ENCODE results near the gene GADD45G. TPM values are rescaled to one million over a fixed set of nuclear protein-coding genes. Genes with fewer than 3 reads are reported as not detected.

The GADD45G gene
- total RNA-seq, 2 donors from 2014 or later: 30.3 to 54.2 TPM

GRCh38 chr9:89642789-89643188 is 38.0 kb downstream of the GADD45G start:
- Histone ChIP-seq H3K9me3 (no peaks in the 10 kb centered on the region), H3K4me1 (no peaks in the 10 kb centered on the region), H3K36me3 (replicated peaks in 1 of 2; ENCODE audit: insufficient read depth in 1 of 2, low read depth in 2 of 2) (no peaks in the 10 kb centered on the region), H3K27ac (no peak overlapping the region), H3K27me3 (no peaks in the 10 kb centered on the region), H3K4me3 (no peak overlapping the region)
- no peak for ATAC-seq
- intact Hi-C loops (cut with DNase I): no loop called here
- TF ChIP-seq CTCF (IDR thresholded peaks at IDR 0.05) (no peak), POLR2A (IDR thresholded peaks at IDR 0.05) (no peak)
- 94% methylated on average over 6 of the region's 6 CpGs for WGBS, 2 donors
- DNase-seq: no peak

GRCh38 chr9:89646189-89646939 is 41.6 kb downstream of the GADD45G start:
- intact Hi-C loops (cut with DNase I): no loop called here
- Histone ChIP-seq H3K27ac (no peak overlapping the region), H3K4me1 (peaks cover 5% of the 10 kb centered on the region), H3K27me3 (no peaks in the 10 kb centered on the region), H3K36me3 (replicated peaks in 1 of 2; ENCODE audit: insufficient read depth in 1 of 2, low read depth in 2 of 2) (no peaks in the 10 kb centered on the region), H3K4me3 (no peak overlapping the region), H3K9me3 (no peaks in the 10 kb centered on the region)
- DNase-seq: no peak
- TF ChIP-seq POLR2A (IDR thresholded peaks at IDR 0.05) (no peak), CTCF (IDR thresholded peaks at IDR 0.05) (no peak)
- 94 to 97% methylated on average over 8 of the region's 8 CpGs for WGBS, 2 donors
- no peak for ATAC-seq

GRCh38 chr9:89647366-89648128 is 42.7 kb downstream of the GADD45G start:
- H3K36me3 ChIP-seq (replicated peaks in 1 of 2; ENCODE audit: insufficient read depth in 1 of 2, low read depth in 2 of 2): no peaks in the 10 kb centered on the region
- 72 to 79% methylated on average over 14 to 15 of the region's 15 CpGs for WGBS, 2 donors
- no peaks in the 10 kb centered on the region for H3K27me3 ChIP-seq
- ATAC-seq: no peak
- no peak overlapping the region for H3K4me3 ChIP-seq
- no peaks in the 10 kb centered on the region for H3K9me3 ChIP-seq
- no peak for DNase-seq
- intact Hi-C loops (cut with DNase I): no loop called here
- TF ChIP-seq POLR2A (IDR thresholded peaks at IDR 0.05): no peak
- TF ChIP-seq CTCF (IDR thresholded peaks at IDR 0.05): no peak
- H3K4me1 ChIP-seq: peaks cover 5% of the 10 kb centered on the region
- H3K27ac ChIP-seq: no peak overlapping the region

- Histone ChIP-seq H3K27ac (no peak overlapping the region), H3K36me3 (replicated peaks in 1 of 2; ENCODE audit: insufficient read depth in 1 of 2, low read depth in 2 of 2) (no peaks in the 10 kb centered on the region), H3K4me1 (peaks cover 5% of the 10 kb centered on the region), H3K27me3 (no peaks in the 10 kb centered on the region), H3K9me3 (no peaks in the 10 kb centered on the region), H3K4me3 (no peak overlapping the region)
- DNase-seq: no peak
- intact Hi-C loops (cut with DNase I): no loop called here
- no peak for TF ChIP-seq CTCF (IDR thresholded peaks at IDR 0.05)
- TF ChIP-seq POLR2A (IDR thresholded peaks at IDR 0.05): no peak
- WGBS, 2 donors: 56 to 62% methylated on average over 10 to 11 of the region's 11 CpGs
- ATAC-seq: peak; percentile 40
Measured at GRCh38 chr9:89648247-89649000, 43.6 kb downstream of the GADD45G start.

All from body of pancreas (tissue), 4 donors.